HepG2 (cell line): Measurements from ENCODE around the gene SLC2A11. TPM values are rescaled to one million over a fixed set of nuclear protein-coding genes. Genes with fewer than 3 reads are reported as not detected.

Experiments
- DMAP1 ChIP-seq: IDR thresholded peaks from 2 replicates; pipeline ENCODE4 v1.6.1; 2016
- FOXP1 ChIP-seq, 2 experiments: fragments of 450-650 bp in 1 of 2; IDR thresholded peaks; 2 replicates each; pipeline ENCODE4 v1.6.1; 2017 to 2018; ENCODE audit warnings: antibody characterized with exemption in 1 of 2
- NCOA2 ChIP-seq: sonication (generic); formaldehyde crosslinking; IDR thresholded peaks from 2 replicates; pipeline ENCODE4 v1.8.0; 2022; ENCODE audit warnings: inconsistent platforms
- RAD21 ChIP-seq: fragments of 450-650 bp; formaldehyde crosslinking; IDR thresholded peaks from 2 replicates; pipeline ENCODE4 v1.5.0; 2020; ENCODE audit warnings: mild to moderate bottlenecking
- RBM22 ChIP-seq: fragments of 200-400 bp; formaldehyde crosslinking; optimal IDR thresholded peaks from 2 replicates; pipeline ENCODE3; 2017; ENCODE audit warnings: mild to moderate bottlenecking, low read length, moderate library complexity
- RBM39 ChIP-seq: fragments of 200-400 bp; formaldehyde crosslinking; IDR thresholded peaks from one replicate; pipeline ENCODE4 v1.6.1; 2018; ENCODE audit warnings: antibody characterized with exemption, mild to moderate bottlenecking, low read depth, low read length; ENCODE audit not compliant: poor library complexity, severe bottlenecking
- RELA ChIP-seq: sonication (generic); formaldehyde crosslinking; IDR thresholded peaks from 2 replicates; pipeline ENCODE4 v1.4.0; 2020; ENCODE audit warnings: missing genetic modification reagents
- SMYD3 ChIP-seq: sonication (generic); formaldehyde crosslinking; IDR thresholded peaks from 2 replicates; pipeline ENCODE4 v1.8.1; 2023; ENCODE audit warnings: mild to moderate bottlenecking, missing genetic modification reagents
- THAP11 ChIP-seq: IDR thresholded peaks from 2 replicates; pipeline ENCODE4 v1.6.1; 2016; ENCODE audit warnings: missing biosample characterization, missing genetic modification reagents
- XRCC5 ChIP-seq: fragments of 200-400 bp; formaldehyde crosslinking; optimal IDR thresholded peaks from 2 replicates; pipeline ENCODE3; 2017; ENCODE audit warnings: mild to moderate bottlenecking, low read length
- ZFYVE20 ChIP-seq: sonication (generic); formaldehyde crosslinking; IDR thresholded peaks from 2 replicates; pipeline ENCODE4 v1.8.0; 2023; ENCODE audit warnings: low read depth, mild to moderate bottlenecking, moderate library complexity, missing genetic modification reagents, borderline replicate concordance
- ZSCAN22 ChIP-seq: sonication (generic); formaldehyde crosslinking; IDR thresholded peaks from 2 replicates; pipeline ENCODE4 v1.4.0; 2020; ENCODE audit warnings: mild to moderate bottlenecking, missing genetic modification reagents
- polyA plus RNA-seq, 8 experiments: library from polyadenylated mRNA; depleted of rRNA in 3 of 8; stranded (reverse) in 7 of 8; unstranded in 1 of 8; fragments of >200 nt; fragmentation: Illumina TruSeq in 4 of 8; extraction: Trizol in 4 of 8; gene quantifications; 2 replicates each; pipeline versions ENCODE4 v1.2.1 to v1.2.3, GENCODE V29; 2011 to 2016; ENCODE audit warnings: low read depth in 4 of 8, missing spikeins in 1 of 8, mixed read lengths in 1 of 8; ENCODE audit not compliant: insufficient read depth in 1 of 8
- total RNA-seq, 5 experiments: library from RNA; depleted of rRNA; stranded (reverse); fragments of >200 nt; fragmentation: Illumina TruSeq; extraction: Trizol; gene quantifications; 2 replicates each; pipeline ENCODE4 v1.2.3, GENCODE V29; 2016; ENCODE audit warnings: low read depth in 1 of 5
- TF ChIP-seq, protein P1 (sequence below): sonication (generic); formaldehyde crosslinking; IDR thresholded peaks from 2 replicates; pipeline ENCODE4 v1.4.0; 2020; ENCODE audit warnings: missing genetic modification reagents
- TF ChIP-seq, protein P2 (sequence below): sonication (generic); formaldehyde crosslinking; IDR thresholded peaks from 2 replicates; pipeline ENCODE4 v1.4.0; 2020; ENCODE audit warnings: missing genetic modification reagents
- TF ChIP-seq, protein P3 (sequence below): sonication (generic); formaldehyde crosslinking; IDR thresholded peaks from one replicate; pipeline ENCODE4 v1.5.1; 2020; ENCODE audit warnings: mild to moderate bottlenecking, missing genetic modification reagents; ENCODE audit errors: not compliant biosample characterization
- TF ChIP-seq, protein P4 (sequence below): sonication (generic); formaldehyde crosslinking; IDR thresholded peaks from 2 replicates; pipeline ENCODE4 v1.5.0; 2020; ENCODE audit warnings: mild to moderate bottlenecking, low read depth, missing genetic modification reagents, borderline replicate concordance

SLC2A11 gene
- total and polyA plus RNA-seq, 2 of the 13 experiments (the other 11 are each of a cell fraction or from before 2014, with no cell fraction given) = 15.2 to 15.4 TPM

DNA sequence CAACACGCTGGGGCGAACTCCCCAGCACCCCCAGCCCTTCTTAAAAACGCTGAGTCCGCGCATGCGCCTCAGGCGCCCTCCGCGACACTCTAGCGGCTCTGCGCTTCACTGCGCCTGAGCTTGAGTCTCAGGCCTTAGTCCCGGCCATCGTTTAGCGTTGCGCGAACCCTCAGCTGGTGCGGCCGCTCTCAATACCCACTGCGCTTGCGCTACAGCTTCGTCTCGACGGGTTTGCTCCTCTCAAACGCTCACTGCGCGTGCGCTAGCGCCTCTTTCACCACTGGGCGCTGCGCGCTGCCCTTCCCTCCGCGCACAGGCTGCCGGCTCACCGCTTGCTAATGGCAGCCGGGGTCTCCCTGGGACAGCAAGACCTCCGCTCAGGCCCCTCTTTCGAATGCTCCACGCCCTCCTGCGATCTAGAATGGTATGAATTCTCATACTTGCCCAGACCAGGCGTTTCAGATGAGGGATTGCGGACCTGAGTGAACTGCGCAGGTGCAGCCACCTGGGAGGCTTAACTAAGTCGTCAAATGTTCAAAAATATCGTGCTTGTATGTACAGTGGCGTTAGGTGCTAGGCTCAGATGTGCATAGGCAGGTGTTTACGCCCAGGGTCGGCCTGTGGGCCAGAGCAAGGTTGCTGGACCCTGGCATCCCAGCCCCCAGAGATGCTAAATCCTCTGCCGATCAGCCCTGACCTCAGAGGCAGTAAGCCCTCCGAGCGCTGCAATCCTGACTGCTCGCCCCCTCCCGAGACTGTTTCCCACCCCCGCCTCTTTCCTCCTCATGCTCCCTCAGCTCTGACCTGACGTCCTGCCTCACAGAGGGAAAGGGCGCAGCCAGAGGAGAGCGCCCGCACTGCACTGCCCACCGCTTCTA is at the start of gene SLC2A11 (continued):
- TF ChIP-seq, protein P1, sequence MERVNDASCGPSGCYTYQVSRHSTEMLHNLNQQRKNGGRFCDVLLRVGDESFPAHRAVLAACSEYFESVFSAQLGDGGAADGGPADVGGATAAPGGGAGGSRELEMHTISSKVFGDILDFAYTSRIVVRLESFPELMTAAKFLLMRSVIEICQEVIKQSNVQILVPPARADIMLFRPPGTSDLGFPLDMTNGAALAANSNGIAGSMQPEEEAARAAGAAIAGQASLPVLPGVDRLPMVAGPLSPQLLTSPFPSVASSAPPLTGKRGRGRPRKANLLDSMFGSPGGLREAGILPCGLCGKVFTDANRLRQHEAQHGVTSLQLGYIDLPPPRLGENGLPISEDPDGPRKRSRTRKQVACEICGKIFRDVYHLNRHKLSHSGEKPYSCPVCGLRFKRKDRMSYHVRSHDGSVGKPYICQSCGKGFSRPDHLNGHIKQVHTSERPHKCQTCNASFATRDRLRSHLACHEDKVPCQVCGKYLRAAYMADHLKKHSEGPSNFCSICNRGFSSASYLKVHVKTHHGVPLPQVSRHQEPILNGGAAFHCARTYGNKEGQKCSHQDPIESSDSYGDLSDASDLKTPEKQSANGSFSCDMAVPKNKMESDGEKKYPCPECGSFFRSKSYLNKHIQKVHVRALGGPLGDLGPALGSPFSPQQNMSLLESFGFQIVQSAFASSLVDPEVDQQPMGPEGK (CRISPR knock-in tag) = peak; percentile 55
- TF ChIP-seq RELA (CRISPR knock-in tag) (no peak), RAD21 (no peak), ZFYVE20 (CRISPR knock-in tag) (no peak), THAP11 (CRISPR knock-in tag) (peak; percentile 29; the same call in 1 of the 2 replicates), NCOA2 (peak; percentile 47; the same call in 1 of the 2 replicates), RBM22 (no peak), DMAP1 (CRISPR knock-in tag) (no peak; the same call in 1 of the 2 replicates), SMYD3 (no peak), RBM39 (no peak), XRCC5 (peak; percentile 19), FOXP1 (IDR thresholded peaks at IDR 0.05) (no peak), FOXP1 (CRISPR knock-in tag; IDR thresholded peaks at IDR 0.05) (no peak), ZSCAN22 (CRISPR knock-in tag) (no peak)
- TF ChIP-seq, protein P2, sequence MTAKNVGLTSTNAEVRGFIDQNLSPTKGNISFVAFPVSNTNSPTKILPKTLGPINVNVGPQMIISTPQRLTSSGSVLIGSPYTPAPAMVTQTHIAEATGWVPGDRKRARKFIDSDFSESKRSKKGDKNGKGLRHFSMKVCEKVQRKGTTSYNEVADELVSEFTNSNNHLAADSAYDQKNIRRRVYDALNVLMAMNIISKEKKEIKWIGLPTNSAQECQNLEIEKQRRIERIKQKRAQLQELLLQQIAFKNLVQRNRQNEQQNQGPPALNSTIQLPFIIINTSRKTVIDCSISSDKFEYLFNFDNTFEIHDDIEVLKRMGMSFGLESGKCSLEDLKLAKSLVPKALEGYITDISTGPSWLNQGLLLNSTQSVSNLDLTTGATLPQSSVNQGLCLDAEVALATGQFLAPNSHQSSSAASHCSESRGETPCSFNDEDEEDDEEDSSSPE (CRISPR knock-in tag) = peak; percentile 37; the same call in 1 of the 2 replicates
- TF ChIP-seq, protein P3, sequence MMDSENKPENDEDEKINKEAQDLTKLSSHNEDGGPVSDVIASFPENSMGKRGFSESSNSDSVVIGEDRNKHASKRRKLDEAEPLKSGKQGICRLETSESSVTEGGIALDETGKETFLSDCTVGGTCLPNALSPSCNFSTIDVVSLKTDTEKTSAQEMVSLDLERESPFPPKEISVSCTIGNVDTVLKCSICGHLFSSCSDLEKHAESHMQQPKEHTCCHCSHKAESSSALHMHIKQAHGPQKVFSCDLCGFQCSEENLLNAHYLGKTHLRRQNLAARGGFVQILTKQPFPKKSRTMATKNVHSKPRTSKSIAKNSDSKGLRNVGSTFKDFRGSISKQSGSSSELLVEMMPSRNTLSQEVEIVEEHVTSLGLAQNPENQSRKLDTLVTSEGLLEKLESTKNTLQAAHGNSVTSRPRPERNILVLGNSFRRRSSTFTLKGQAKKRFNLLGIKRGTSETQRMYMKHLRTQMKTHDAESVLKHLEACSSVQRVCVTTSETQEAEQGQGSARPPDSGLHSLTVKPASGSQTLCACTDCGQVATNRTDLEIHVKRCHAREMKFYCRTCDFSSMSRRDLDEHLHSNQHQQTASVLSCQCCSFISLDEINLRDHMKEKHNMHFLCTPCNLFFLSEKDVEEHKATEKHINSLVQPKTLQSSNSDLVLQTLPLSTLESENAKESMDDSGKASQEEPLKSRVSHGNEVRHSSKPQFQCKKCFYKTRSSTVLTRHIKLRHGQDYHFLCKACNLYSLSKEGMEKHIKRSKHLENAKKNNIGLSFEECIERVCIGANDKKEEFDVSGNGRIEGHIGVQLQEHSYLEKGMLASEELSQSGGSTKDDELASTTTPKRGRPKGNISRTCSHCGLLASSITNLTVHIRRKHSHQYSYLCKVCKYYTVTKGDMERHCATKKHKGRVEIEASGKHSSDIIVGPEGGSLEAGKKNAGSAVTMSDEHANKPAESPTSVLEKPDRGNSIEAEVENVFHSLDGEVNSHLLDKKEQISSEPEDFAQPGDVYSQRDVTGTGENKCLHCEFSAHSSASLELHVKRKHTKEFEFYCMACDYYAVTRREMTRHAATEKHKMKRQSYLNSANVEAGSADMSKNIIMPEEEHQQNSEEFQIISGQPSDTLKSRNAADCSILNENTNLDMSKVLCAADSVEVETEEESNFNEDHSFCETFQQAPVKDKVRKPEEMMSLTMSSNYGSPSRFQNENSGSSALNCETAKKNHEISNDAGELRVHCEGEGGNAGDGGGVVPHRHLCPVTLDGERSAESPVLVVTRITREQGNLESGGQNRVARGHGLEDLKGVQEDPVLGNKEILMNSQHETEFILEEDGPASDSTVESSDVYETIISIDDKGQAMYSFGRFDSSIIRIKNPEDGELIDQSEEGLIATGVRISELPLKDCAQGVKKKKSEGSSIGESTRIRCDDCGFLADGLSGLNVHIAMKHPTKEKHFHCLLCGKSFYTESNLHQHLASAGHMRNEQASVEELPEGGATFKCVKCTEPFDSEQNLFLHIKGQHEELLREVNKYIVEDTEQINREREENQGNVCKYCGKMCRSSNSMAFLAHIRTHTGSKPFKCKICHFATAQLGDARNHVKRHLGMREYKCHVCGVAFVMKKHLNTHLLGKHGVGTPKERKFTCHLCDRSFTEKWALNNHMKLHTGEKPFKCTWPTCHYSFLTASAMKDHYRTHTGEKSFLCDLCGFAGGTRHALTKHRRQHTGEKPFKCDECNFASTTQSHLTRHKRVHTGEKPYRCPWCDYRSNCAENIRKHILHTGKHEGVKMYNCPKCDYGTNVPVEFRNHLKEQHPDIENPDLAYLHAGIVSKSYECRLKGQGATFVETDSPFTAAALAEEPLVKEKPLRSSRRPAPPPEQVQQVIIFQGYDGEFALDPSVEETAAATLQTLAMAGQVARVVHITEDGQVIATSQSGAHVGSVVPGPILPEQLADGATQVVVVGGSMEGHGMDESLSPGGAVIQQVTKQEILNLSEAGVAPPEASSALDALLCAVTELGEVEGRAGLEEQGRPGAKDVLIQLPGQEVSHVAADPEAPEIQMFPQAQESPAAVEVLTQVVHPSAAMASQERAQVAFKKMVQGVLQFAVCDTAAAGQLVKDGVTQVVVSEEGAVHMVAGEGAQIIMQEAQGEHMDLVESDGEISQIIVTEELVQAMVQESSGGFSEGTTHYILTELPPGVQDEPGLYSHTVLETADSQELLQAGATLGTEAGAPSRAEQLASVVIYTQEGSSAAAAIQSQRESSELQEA = no peak
- TF ChIP-seq, protein P4, sequence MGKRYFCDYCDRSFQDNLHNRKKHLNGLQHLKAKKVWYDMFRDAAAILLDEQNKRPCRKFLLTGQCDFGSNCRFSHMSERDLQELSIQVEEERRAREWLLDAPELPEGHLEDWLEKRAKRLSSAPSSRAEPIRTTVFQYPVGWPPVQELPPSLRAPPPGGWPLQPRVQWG (CRISPR knock-in tag) = no peak
